ENCODE measurements around the gene SLC9C2.
"Not testable (repeated sequence)": the region's sequence is repeated elsewhere in the genome, so short reads cannot be mapped to it uniquely, and the experiment has no call there.

GRCh38 chr1:173642450-173643139 is 39.7 kb upstream of the SLC9C2 start:
- TF ChIP-seq POLR2A, EP300 (IDR thresholded peaks at IDR 0.05): not testable (repeated sequence)
